GM12878 (cell line): ENCODE measurements around the gene UBE2QL1. TPM values are rescaled to one million over a fixed set of nuclear protein-coding genes. Genes with fewer than 3 reads are reported as not detected.

Source experiments
- ATAC-seq: fragments of 200-7000 bp; cut with Tn5 transposase; 3 replicates; pipeline ENCODE4 v1.9.1; 2020; ENCODE audit warnings: mild to moderate bottlenecking, moderate library complexity
- BruUV-seq: library from RNA; stranded (reverse); fragments of 400-500 nt; replicated peaks from 2 replicates; lab custom pipeline; 2021; lab: Mats Ljungman, UMichigan
- CTCF ChIA-PET: fragments of 300-600 bp; sonication (Branson Sonifier 250); formaldehyde crosslinking; extraction: SDS; loops from one replicate; lab custom pipeline; 2021; ENCODE audit warnings: inconsistent platforms; lab: Yijun Ruan, JAX
- POLR2A ChIA-PET: fragments of 350-600 bp; formaldehyde crosslinking; extraction: SDS; loops from one replicate; lab custom pipeline; 2021; ENCODE audit warnings: inconsistent platforms; lab: Charles Lee
- RAD21 ChIA-PET: fragments of 300-600 bp; sonication (Branson Sonifier 250); formaldehyde crosslinking; loops from one replicate; lab custom pipeline; 2023; ENCODE audit warnings: antibody characterized with exemption; ENCODE audit not compliant: unreplicated experiment; lab: Charles Lee
- SMC1A ChIA-PET: fragments of 300-600 bp; sonication (Branson Sonifier 250); formaldehyde crosslinking; loops from one replicate; lab custom pipeline; 2023; ENCODE audit not compliant: unreplicated experiment, uncharacterized antibody; lab: Charles Lee
- DNase-seq: peaks from one replicate; pipeline ENCODE4 v3.0.0-alpha.2; 2011; ENCODE audit warnings: low read depth, low spot score
- FAIRE-seq: peaks from 3 replicates; lab custom pipeline; 2011; peaks lifted over from hg19 to GRCh38; lab: Jason Lieb, UNC
- H2AFZ ChIP-seq: 2 replicates; pipeline ENCODE4 v1.6.0; 2011; ENCODE audit warnings: low read depth, low read length, control low read depth; ENCODE audit not compliant: control insufficient read depth
- H3K27ac ChIP-seq: 2 replicates; pipeline ENCODE4 v1.5.1; 2011; ENCODE audit warnings: control low read depth; ENCODE audit not compliant: control insufficient read depth, insufficient read depth
- H3K27me3 ChIP-seq, 2 experiments: replicated peaks in 1 of 2; 2 replicates each; pipeline versions ENCODE4 v1.6.0 to v1.6.1; 2011; ENCODE audit warnings: low read length in 1 of 2; ENCODE audit not compliant: control insufficient read depth in 2 of 2, insufficient read depth in 2 of 2
- H3K36me3 ChIP-seq, 2 experiments: 2 replicates each; pipeline ENCODE4 v1.5.1; 2011; ENCODE audit warnings: low read length in 1 of 2; ENCODE audit not compliant: control insufficient read depth in 2 of 2, insufficient read depth in 2 of 2
- H3K4me1 ChIP-seq: 2 replicates; pipeline ENCODE4 v1.6.1; 2011; ENCODE audit warnings: mild to moderate bottlenecking, low read length, moderate library complexity, mixed read lengths; ENCODE audit not compliant: control insufficient read depth, insufficient read depth
- H3K4me2 ChIP-seq: 2 replicates; pipeline ENCODE4 v1.6.0; 2011; ENCODE audit warnings: control low read depth; ENCODE audit not compliant: control insufficient read depth, insufficient read depth
- H3K4me3 ChIP-seq: fragments of 200-600 bp; sonication (generic); 2 replicates; pipeline ENCODE4 v1.5.1; 2016
- H3K79me2 ChIP-seq: 2 replicates; pipeline ENCODE4 v1.6.0; 2011; ENCODE audit warnings: low read length; ENCODE audit not compliant: control insufficient read depth, insufficient read depth
- H3K9ac ChIP-seq: 2 replicates; pipeline ENCODE4 v1.8.0; 2011; ENCODE audit warnings: low read length, control low read depth, mixed read lengths; ENCODE audit not compliant: control insufficient read depth, insufficient read depth
- H3K9me3 ChIP-seq: replicated peaks from 3 replicates; pipeline ENCODE4 v1.5.1; 2011; ENCODE audit warnings: mild to moderate bottlenecking, low read length; ENCODE audit not compliant: control insufficient read depth, insufficient read depth
- H4K20me1 ChIP-seq: 2 replicates; pipeline ENCODE4 v1.6.0; 2011; ENCODE audit not compliant: control insufficient read depth, insufficient read depth
- ATF7 ChIP-seq: fragments of 450-650 bp; IDR thresholded peaks from 2 replicates; pipeline ENCODE4 v1.6.1; 2016; ENCODE audit warnings: low read depth, mild to moderate bottlenecking
- CEBPB ChIP-seq, 2 experiments: fragments of 150-350 bp in 1 of 2; IDR thresholded peaks; 2 replicates each; pipeline ENCODE4 v1.6.1; 2012 to 2014; ENCODE audit warnings: low read depth in 2 of 2, low read length in 2 of 2, borderline replicate concordance in 1 of 2, inconsistent platforms in 1 of 2
- CHD4 ChIP-seq: fragments of 200-600 bp; sonication (generic); IDR thresholded peaks from 2 replicates; pipeline ENCODE4 v1.6.1; 2016; ENCODE audit warnings: mild to moderate bottlenecking
- CREB1 ChIP-seq: IDR thresholded peaks from 2 replicates; pipeline ENCODE4 v1.6.1; 2012; ENCODE audit warnings: low read depth, mild to moderate bottlenecking, inconsistent platforms
- ESRRA ChIP-seq: IDR thresholded peaks from 2 replicates; pipeline ENCODE4 v1.6.1; 2012; ENCODE audit warnings: mild to moderate bottlenecking, low read length, improper control_type of control experiment
- FOS ChIP-seq: IDR thresholded peaks from 3 replicates; pipeline ENCODE4 v1.6.1; 2011; ENCODE audit warnings: borderline replicate concordance; ENCODE audit not compliant: insufficient read length; ENCODE audit errors: extremely low read depth
- HDAC6 ChIP-seq: fragments of 200-600 bp; sonication (generic); IDR thresholded peaks from one replicate; pipeline ENCODE4 v1.8.0; 2017; ENCODE audit warnings: antibody characterized with exemption; ENCODE audit not compliant: unreplicated experiment
- MYC ChIP-seq: IDR thresholded peaks from 2 replicates; pipeline ENCODE4 v1.6.1; 2011; ENCODE audit warnings: mild to moderate bottlenecking, low read length, moderate library complexity, inconsistent platforms; ENCODE audit not compliant: insufficient read depth, insufficient replicate concordance, insufficient read length, severe bottlenecking
- RAD51 ChIP-seq: fragments of 450-650 bp; IDR thresholded peaks from 2 replicates; pipeline ENCODE4 v1.6.1; 2016; ENCODE audit warnings: moderate library complexity, mild to moderate bottlenecking, inconsistent platforms
- RELA ChIP-seq: fragments of 450-650 bp; IDR thresholded peaks from 2 replicates; pipeline ENCODE4 v1.8.0; 2014; ENCODE audit warnings: borderline replicate concordance; ENCODE audit not compliant: partially characterized antibody
- SIX5 ChIP-seq: IDR thresholded peaks from 2 replicates; pipeline ENCODE4 v1.6.1; 2011; ENCODE audit warnings: mild to moderate bottlenecking, low read depth, low read length, moderate library complexity; ENCODE audit not compliant: severe bottlenecking
- SKIL ChIP-seq: fragments of 450-650 bp; IDR thresholded peaks from 2 replicates; pipeline ENCODE4 v1.6.1; 2017; ENCODE audit warnings: mild to moderate bottlenecking, low read depth, inconsistent platforms; ENCODE audit not compliant: poor library complexity, severe bottlenecking
- SMAD5 ChIP-seq: IDR thresholded peaks from 2 replicates; pipeline ENCODE4 v1.6.1; 2016; ENCODE audit warnings: antibody characterized with exemption, low read depth
- SMC3 ChIP-seq: IDR thresholded peaks from 2 replicates; pipeline ENCODE4 v1.6.1; 2011; ENCODE audit warnings: low read length, improper control_type of control experiment, borderline replicate concordance
- SRF ChIP-seq, 2 experiments: IDR thresholded peaks; 2 replicates each; pipeline ENCODE4 v1.6.1; 2011; ENCODE audit warnings: low read depth in 2 of 2, low read length in 2 of 2, mild to moderate bottlenecking in 1 of 2, moderate library complexity in 1 of 2
- STAT1 ChIP-seq: fragments of 450-650 bp; conservative IDR thresholded peaks from 2 replicates; pipeline ENCODE4 v1.6.1; 2014; ENCODE audit warnings: antibody characterized with exemption, mild to moderate bottlenecking
- ZNF384 ChIP-seq: IDR thresholded peaks from 2 replicates; pipeline ENCODE4 v1.6.1; 2012; ENCODE audit warnings: low read depth, mild to moderate bottlenecking, low read length, improper control_type of control experiment, borderline replicate concordance
- WGBS: methylation state at CpG from one replicate; pipeline ENCODE4 v1.1.6; 2016; ENCODE audit warnings: low lambda C conversion rate; ENCODE audit not compliant: insufficient replicate concordance, insufficient coverage; ENCODE audit errors: missing lambda C conversion rate; 5-methylcytosine and 5-hydroxymethylcytosine counted together
- in situ Hi-C: fragments of 300-500 bp; cut with MboI; formaldehyde crosslinking; loops from 9 replicates; pipeline ENCODE4 v1.14.3; 2018; ENCODE audit warnings: mixed read lengths
- intact Hi-C: fragments of 100-400 bp; cut with micrococcal nuclease; formaldehyde crosslinking; loops from one replicate; pipeline ENCODE4 v1.14.2; 2022; ENCODE audit not compliant: unreplicated experiment
- polyA plus RNA-seq, 11 experiments: library from polyadenylated mRNA; depleted of rRNA in 4 of 11; unstranded in 6 of 11; stranded (reverse) in 5 of 11; fragments of >200 nt; fragmentation: Nextera tagmentation in 4 of 11; fragmentation: Illumina TruSeq in 1 of 11; extraction: Ambion mirVana in 4 of 11; extraction: Trizol in 1 of 11; gene quantifications; 1 replicate in 1 of 11; 2 replicates in 10 of 11; pipeline versions ENCODE4 v1.2.1 to v1.2.3, GENCODE V29; 2011 to 2016; ENCODE audit warnings: inconsistent platforms in 2 of 11, missing spikeins in 2 of 11, low read depth in 1 of 11
- total RNA-seq, 4 experiments: library from RNA; depleted of rRNA in 3 of 4; stranded (reverse); fragments of >200 nt in 3 of 4; fragmentation: Illumina TruSeq in 1 of 4; extraction: Trizol in 1 of 4; gene quantifications; 2 replicates each; pipeline versions ENCODE4 v1.2.1 to v1.2.3, GENCODE V29; 2013 to 2021
- TF ChIP-seq, protein P1 (sequence below): IDR thresholded peaks from 2 replicates; pipeline ENCODE4 v1.6.1; 2012; ENCODE audit warnings: low read depth, low read length, improper control_type of control experiment
- TF ChIP-seq, protein P2 (sequence below): IDR thresholded peaks from 2 replicates; pipeline ENCODE4 v1.6.1; 2012; ENCODE audit warnings: low read length, inconsistent platforms

UBE2QL1 gene
- total and polyA plus RNA-seq, 10 of the 15 experiments (the other 5 are each of a cell fraction or from before 2014, with no cell fraction given): 0.03 to 0.62 (median 0.04) TPM; not detected in 6

- Histone ChIP-seq H3K4me3 (no peak overlapping the region), H3K27me3 (no peaks in the 10 kb centered on the region; a peak in 1 of 4 replicates), H3K9ac (no peak overlapping the region), H4K20me1 (no peaks in the 10 kb centered on the region), H3K79me2 (no peaks in the 10 kb centered on the region), H3K27ac (no peak overlapping the region), H2AFZ (no peak overlapping the region), H3K4me1 (no peaks in the 10 kb centered on the region), H3K9me3 (no peaks in the 10 kb centered on the region; the same call in 2 of the 3 replicates), H3K4me2 (no peak overlapping the region), H3K36me3 (no peaks in the 10 kb centered on the region)
- FAIRE-seq: no peak
- no TSS peak for BruUV-seq
- CTCF ChIA-PET: no interaction called here
- no peak for DNase-seq
- no peak for ATAC-seq
- RAD21 ChIA-PET: no interaction called here
- intact Hi-C loops (no loop called here), in situ Hi-C loops (no loop called here)
- SMC1A ChIA-PET: no interaction called here
- WGBS: 52% methylated on average over 1 of the region's 1 CpG
- TF ChIP-seq SKIL: no peak
- TF ChIP-seq CEBPB (IDR thresholded peaks at IDR 0.05; ENCODE audit: borderline replicate concordance in 1 of 2, low read depth in 2 of 2, low read length in 2 of 2): no peak
- TF ChIP-seq ZNF384: no peak
- no peak for TF ChIP-seq RAD51
- TF ChIP-seq HDAC6: no peak
- no peak for TF ChIP-seq FOS
- no peak for TF ChIP-seq SIX5
- no peak for TF ChIP-seq SMAD5
- no peak for TF ChIP-seq MYC
- TF ChIP-seq, protein P1, sequence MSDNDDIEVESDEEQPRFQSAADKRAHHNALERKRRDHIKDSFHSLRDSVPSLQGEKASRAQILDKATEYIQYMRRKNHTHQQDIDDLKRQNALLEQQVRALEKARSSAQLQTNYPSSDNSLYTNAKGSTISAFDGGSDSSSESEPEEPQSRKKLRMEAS: no peak
- TF ChIP-seq CREB1: no peak
- no peak for TF ChIP-seq RELA
- no peak for TF ChIP-seq SRF (IDR thresholded peaks at IDR 0.05; ENCODE audit: low read depth in 2 of 2, low read length in 2 of 2)
- TF ChIP-seq CHD4: no peak
- no peak for TF ChIP-seq SMC3
- TF ChIP-seq, protein P2, sequence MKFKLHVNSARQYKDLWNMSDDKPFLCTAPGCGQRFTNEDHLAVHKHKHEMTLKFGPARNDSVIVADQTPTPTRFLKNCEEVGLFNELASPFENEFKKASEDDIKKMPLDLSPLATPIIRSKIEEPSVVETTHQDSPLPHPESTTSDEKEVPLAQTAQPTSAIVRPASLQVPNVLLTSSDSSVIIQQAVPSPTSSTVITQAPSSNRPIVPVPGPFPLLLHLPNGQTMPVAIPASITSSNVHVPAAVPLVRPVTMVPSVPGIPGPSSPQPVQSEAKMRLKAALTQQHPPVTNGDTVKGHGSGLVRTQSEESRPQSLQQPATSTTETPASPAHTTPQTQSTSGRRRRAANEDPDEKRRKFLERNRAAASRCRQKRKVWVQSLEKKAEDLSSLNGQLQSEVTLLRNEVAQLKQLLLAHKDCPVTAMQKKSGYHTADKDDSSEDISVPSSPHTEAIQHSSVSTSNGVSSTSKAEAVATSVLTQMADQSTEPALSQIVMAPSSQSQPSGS: no peak
- TF ChIP-seq ESRRA: no peak
- no peak for TF ChIP-seq ATF7
- no peak for TF ChIP-seq STAT1
- POLR2A ChIA-PET: no interaction called here
Measured at GRCh38 chr5:6539060-6539459, 90.4 kb downstream of the UBE2QL1 start.
